Stimulated activated CD8-positive, alpha-beta memory T cell treated with anti-CD3 and anti-CD28 coated beads, Interleukin-2, amount 100 ng/mL, for 1 hour (primary cell): ENCODE data around the gene RPL10A.
A peak's percentile ranks its signal among the peaks of the same experiment; 100 is the strongest.

Experiments used
- DNase-seq, 2 donors: peaks; one replicate each; pipeline ENCODE4 v3.0.0-alpha.2; 2020; ENCODE audit warnings: low read depth in 2 of 2

The RPL10A gene

DNA sequence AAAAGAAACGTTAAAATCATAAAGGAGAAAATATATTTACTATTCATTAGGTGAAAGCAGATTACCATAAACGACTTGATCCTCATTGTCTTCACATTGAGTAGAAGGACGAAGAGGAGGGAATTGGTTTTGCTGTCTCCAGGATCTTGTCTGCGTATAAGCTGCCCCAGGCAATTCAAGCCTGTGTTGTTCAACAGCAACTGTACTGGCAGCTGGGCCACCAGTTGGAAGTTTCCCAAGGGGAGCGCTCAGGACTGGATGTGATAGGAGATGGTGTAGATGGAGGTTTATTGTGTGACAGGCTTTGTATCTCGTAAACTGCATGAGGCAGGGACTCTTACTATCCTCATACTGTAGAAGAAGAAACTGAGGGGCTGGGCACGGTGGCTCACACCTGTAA lies 20.0 kb upstream of the RPL10A start:
- no peak for DNase-seq

DNA sequence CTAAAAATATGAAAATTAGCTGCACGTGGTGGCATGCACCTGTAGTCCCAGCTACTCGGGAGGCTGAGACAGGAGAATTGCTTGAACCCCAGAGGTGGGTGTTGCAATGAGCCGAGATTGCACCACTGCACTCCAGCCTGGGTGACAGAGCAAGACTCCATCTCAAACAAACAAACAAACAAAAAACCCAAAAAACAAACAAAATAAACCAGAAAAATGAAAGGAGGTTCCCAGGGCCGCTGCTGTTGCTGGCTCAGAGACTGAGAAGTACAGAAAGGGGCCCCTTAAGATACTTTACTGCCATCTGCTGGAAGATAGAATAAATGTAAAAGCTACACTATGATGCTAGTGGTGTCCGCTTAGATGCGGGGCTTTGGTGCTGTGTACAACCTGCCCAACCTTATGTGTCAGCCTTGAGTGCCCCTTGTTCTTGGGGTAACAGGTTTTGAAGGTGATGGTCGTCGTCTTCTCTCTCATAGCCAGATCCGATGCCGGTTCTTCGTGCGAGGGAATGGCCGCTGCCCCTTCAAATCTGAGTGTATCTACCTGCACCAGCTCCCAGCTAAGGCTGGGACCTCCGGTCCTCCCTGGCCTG lies 18.8 kb upstream of the RPL10A start:
- no peak for DNase-seq

DNA sequence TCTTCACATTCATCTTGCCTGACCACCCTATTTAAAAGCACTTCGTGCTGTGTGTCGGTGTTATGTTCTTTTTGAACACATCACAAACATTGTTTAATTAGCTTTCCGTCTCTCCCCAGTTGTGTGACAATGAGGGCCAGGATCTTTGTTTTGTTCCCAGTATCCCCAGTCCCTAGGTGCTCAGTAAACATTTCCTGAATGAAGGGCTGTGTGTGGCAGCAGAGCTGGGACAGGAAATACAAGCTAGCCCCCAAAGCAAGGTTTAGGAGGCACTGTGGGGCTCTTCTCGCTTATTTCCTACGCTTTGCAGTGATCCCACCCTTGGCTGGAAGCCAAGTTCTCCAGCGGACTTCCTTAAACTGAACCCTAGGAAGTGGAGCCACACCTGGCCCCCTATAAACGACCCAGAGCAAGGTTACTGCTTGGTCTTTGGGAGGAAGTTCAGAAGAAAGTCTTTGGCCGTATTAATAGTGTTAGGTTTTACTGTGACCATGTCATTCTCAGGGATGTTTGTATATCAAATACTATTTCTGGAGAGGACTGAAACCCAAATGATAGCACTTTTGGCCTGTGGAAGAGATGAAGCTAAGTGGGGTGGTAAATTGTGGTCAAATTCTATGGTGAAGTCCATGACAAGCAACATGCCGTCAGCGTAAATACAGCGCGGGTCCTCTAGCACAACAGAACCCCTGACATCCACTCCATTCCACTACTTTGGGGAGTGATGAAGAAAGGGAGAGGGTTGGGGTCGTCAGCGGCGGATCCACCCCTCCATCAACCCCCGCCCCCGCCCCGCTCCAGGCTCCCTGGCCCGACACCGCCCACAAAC lies 16.6 kb upstream of the RPL10A start:
- DNase-seq: no peak

DNA sequence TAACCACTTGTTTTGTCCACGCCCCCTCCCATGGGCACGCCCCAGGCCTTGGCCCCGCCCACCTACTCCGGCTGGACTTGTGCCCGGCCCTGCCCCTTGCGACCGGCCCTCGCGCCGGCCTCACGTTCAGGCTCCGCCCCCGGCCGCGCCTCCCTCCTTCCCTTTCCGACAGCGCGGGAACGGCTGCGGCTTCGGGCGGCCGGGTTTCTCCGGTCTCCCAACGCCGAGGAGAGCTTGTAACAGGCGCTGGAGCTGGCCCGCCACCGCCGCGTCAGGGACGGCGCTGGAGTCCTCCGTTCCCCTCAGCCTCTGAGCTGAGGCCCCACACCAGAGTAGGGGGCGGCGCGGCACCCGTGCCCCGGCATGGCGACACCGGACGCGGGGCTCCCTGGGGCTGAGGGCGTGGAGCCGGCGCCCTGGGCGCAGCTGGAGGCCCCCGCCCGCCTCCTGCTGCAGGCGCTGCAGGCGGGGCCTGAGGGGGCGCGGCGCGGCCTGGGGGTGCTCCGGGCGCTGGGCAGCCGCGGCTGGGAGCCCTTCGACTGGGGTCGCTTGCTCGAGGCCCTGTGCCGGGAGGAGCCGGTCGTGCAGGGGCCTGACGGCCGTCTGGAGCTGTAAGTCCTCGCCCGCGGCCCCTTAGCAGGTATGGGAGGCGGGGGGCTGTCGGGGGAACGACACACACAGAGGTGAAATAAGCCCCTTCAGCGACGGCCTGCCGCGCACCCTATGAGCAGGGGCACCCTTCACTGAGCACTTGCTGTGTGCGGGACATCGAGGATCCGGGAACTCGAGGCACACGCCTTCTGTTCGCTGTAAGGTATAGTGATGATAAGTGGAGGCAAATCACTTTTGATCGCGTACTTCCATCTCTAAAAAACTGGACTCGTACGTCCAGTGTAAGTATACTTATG lies 15.8 kb upstream of the RPL10A start, which contains the start of gene FANCE:
Gene FANCE (plus strand): TSS at position 156 of the 908 bp plus-strand sequence. CDS start 208 bp downstream, at position 364.
- peak; percentile 78 to 81 for DNase-seq

DNA sequence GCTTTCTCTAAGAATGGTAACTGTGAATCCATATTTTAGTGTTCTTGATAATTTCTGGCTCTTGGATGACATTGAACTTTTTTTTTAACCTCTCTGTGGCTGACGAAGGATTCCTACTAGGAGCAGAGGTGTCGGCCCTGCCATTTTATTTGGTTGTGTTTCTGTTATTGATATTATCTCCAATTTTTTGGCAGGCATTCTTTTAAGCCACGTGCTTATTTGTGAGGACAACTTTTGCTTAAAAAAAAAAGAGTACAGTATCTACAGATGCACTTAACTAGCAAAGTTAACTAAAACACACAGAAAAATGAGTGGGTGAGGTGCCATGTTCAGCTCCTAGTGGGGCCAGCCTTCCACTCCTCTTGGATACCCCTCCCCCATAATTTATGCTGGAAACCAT lies 15.0 kb upstream of the RPL10A start:
- no peak for DNase-seq

DNA sequence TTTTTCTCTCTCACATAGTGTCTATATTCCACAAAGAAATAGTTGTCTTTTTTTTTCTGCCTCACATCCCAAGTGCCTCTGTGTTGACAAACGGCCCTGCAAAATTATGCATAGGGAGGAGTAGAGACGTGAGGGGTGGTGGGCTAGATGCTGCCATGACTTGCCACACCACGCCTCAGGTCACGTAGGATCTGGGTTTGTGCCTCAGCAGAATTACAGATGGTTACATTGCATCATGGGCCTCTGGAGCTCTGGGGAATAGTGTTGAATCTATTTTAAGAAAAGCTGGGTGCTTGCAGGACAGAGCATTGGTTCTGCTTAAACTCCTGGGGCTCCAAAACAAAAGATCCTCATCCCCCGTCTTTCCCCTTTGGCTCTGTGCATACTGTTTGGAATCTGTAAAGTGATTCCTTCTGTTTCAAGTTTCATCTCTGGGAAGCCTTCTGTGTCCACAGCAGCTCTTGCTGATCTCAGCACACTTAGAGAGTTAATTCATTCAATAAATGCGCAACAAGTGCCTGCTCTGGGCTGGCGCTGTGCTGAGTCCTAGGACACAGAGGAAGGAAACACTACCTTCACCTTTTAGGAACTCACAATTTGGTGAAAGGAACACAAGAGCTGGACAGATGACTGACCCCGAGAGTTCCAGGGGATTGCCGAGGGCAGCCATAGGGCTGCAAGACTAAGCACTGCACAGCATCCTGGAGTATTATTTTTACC lies 13.7 kb upstream of the RPL10A start:
- DNase-seq: no peak

DNA sequence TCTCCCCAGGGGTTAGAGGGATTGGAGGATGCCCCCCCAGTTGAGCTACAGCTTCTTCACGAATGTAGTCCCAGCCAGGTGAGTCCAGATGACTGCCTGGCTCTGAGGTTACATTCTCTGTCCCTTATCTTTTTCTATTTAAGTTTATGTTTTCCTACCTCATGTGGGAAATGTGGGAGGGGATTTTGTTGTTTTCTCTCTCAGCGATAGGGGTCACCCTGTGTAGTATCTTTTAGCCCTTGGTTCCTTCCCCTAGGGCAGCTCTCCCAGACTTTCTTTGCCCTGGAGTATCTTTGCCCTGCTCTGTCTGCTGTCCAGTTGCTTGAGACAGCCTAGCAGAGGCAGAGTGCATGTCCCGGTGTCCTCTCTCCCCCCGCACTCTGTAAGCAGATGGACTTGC lies 10.3 kb upstream of the RPL10A start:
- no peak for DNase-seq

DNA sequence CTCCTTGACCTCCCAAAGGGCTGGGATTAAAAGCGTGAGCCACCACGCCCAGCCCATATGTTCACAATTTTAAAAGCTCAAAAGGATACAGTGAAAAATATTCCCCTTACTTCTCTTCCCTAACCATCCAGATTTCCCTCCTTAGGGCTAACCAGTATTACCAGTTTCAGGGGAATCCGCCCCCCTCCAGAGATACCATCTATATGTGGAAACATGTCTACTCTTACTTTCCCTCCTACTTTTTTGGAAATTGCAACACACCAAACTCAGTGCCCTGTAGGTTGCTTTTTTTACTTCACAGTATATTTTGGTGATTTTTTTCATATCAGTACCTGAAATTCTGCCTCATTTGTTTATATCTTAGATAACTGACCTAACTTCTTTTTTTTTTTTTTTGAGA lies 6.9 kb upstream of the RPL10A start:
- DNase-seq: no peak

DNA sequence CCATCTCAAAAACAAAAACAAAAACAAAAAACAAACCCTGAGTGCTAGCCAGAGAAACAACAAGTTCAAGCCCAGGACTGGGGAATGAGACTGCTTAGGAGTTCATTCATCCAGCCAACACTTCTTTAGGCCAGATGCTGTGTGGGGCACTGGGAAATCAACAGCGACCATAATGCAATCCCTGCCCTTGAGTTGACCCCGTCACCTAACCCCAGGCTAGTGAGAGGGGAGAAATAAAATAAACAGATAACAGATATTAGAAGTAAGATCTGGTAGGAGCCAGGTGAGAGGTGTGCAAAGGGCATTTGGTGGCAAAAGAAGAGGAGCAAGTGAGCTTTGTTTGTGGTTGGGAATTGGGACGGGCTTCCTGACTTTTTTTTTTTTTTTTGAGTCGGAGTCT lies 4.9 kb upstream of the RPL10A start:
- no peak for DNase-seq

DNA sequence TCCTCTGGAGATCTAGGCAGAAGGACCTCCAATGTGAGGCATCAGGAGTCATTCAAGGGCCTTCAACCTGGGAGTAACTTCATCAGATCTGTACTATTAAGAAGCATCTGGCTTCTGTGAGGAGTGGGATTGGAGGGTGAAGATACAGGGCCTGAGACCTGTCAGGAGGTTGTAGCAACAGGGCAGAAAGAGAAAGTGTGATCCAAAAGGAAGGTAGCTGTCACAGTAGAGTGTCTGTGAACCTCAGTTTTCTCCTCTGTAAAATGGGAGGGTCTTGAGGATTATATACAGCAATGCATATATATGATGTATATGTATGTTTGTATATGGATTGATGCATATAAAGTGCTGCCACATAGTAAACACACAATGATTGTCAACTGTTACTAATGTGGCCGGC lies 2.6 kb upstream of the RPL10A start:
- DNase-seq: no peak

DNA sequence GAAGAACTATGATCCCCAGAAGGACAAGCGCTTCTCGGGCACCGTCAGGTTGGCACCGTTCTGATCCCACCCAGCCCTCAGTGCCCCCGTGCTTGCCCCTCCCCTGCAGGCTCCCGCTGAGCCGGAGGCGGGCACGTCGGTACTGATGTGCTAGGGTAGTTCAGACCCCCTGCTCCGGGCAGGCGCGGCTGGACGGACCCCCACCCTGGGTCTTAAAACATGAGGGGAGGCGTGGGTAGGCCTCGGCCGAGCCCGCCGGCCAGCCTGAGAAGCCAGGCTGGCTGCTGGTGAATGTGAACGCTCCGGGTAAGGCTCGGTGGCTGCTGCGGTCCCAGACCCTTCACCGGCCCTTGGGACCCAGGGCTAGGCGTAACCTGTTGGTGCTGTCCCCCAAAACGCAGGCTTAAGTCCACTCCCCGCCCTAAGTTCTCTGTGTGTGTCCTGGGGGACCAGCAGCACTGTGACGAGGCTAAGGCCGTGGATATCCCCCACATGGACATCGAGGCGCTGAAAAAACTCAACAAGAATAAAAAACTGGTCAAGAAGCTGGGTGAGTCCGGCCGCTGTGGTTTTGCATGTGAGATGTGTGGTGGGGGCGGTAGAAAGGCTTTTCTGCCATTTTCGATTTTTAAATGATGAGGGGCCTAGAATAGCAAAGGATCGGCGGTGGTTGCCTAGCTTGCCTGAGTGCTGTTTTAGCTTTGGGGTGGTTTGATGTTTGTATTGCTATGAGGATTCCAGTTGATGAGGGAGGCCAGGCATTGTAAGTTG lies 964 bp downstream of the RPL10A start:
- DNase-seq: no peak

DNA sequence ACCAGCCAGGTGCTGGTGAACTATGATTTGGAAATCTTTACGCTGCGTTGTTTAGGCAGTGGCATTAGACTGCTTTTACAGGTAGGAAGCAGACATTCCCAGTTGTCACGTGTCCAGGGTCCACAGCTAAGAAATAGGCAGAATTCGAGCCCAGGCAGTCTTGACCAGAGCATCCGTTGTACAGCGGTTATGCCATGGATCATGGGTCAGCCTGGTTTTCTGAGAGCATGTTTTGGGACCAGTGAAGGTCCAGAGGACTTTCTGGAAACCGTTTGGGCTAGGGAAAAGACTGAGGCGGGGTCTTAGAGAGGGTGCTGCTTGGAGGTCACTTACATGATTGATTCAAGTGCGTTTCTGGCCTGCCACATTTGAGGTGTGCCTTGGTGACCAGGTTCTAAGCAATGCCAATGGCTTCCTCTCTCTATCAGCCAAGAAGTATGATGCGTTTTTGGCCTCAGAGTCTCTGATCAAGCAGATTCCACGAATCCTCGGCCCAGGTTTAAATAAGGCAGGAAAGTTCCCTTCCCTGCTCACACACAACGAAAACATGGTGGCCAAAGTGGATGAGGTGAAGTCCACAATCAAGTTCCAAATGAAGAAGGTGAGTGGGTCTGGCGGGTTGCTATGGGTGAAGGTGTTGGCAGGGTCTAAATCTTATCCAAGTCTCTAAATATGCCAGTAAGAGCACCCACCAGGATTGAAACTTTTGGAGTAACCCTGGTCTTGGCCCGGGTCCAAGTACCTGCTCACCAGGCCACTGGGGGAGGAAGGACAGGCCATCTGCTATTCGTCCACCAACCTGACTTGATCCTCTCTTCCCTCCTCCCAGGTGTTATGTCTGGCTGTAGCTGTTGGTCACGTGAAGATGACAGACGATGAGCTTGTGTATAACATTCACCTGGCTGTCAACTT lies 1.8 kb downstream of the RPL10A start:
- no peak for DNase-seq

DNA sequence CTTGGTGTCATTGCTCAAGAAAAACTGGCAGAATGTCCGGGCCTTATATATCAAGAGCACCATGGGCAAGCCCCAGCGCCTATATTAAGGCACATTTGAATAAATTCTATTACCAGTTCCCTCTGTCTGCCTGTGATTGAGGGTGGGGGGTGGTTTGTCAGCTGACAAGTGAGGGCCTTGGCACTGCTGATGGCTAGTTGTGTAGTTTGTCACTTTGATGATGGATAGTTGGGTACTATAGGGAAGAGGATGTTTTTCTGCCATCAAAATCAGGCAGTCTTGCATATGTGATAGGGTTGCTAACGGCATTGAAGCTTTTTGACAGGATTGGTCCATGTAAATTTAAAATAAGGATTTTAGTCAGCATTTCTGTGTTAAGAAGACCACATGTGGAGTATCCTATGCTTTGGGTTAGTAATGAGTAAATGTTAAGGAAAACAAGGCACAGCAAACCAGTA lies 2.5 kb downstream of the RPL10A start:
- no peak for DNase-seq

DNA sequence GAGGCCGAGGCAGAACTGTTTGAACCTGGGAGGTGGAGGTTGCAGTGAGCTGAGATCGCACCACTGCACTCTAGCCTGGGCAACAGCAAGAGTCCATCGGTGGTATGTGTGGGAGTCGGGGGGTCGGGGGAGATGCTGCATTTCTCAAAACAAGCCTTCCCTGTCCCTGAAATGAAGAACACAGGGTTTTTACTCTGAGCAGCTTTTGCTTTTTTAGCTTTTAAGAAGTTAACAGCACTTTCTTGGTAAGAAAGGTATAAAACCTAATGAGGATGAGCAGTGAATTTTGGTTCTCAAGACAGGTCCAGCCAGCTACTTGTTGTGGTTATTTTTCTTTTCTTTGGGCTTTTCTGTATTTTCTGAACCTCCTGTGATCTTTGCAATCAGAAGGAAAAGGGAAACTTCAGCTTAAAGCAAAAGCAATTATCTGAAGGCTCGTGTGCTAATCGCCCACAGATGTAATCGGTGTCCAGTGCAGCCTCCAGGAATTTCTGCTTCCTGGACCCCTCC lies 3.7 kb downstream of the RPL10A start:
- no peak for DNase-seq

DNA sequence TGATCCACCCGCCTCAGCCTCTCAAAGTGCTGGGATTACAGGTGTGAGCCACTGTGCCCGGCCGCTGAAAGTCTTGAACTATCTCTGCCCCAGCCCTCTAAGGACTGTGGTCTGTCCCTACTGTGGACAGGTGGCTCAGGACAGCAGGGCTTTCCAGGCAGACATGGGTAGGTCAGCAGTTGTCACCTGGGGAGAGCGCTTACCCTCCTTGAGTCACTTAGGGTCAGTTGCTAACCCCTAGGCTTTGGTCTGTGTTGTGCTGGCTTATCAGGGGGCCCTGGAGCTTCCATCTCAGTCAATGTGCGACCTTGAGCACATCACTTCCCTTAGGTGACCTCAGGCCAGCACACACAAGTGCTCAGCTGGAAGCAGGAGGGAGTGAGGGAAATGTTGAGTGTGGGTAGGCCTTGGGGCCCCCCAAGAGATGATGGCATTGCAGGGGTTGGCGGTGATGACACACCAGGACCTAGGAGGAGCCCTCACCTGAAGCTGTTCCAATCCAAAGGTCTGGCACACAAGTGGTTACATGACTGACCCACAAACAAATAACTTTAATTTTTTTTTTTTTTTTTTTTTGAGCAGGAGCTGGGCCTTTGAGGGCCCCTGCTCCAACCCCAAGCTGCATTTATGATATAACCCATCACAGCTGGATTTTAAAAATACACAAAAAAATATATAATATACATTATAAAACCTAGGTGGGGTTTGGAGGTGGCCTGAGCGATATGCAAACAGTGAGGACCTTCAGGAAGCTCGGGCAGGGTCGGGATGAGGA lies 5.1 kb downstream of the RPL10A start:
- no peak for DNase-seq

DNA sequence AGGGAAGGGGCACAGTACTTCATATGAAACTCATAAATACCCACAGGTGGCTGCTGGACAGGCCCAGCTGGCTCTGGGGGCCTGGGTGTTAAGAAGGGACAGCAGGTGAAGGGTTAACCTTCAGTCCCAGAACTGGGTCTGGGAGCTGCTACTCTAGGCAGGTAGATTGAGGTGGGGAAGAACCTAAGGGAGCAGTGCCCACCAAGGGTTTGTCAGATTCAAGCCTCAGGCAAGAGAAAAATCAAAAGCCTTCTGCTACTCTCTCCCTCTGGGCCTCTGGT lies 5.6 kb downstream of the RPL10A start:
- DNase-seq: no peak

DNA sequence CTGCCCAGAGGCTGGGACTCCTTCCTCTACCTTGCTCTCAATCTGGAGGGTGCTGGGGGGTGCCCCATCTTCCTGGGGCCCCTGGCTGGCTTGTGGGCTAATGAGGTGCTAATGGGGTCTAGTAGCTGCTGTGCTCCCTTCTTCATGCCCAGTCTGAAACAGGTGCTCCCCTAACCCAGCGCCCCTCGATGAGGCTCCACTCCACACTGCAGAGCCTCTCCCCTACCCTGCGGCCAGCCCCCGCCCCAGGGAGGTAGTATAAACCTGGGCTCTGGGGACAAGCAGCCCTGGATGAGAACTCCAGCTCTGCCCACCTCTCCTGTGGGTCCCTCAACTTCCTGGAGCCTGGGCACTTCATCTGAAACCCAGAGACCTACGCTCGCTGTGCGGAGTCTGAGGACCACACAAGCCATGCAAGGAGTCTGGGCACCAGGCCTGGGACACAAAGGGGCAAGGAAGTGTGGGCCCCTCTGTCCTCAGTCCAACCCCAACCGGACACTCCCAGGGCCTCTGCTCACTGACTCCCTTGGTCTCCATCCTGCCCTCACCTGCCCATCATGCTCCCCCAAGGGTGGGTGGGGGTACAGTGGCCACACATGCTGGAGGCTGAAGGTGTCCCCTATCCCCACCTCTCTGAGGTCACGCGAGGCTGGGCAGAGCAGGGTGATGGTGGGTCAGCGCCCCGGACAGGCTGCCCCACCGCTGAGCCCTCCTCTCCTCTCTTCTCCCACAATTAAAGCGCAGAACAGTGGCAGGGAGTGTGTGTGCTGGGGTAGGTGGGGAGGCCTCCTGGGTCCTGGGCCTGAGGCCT lies 6.1 kb downstream of the RPL10A start:
- DNase-seq: no peak

DNA sequence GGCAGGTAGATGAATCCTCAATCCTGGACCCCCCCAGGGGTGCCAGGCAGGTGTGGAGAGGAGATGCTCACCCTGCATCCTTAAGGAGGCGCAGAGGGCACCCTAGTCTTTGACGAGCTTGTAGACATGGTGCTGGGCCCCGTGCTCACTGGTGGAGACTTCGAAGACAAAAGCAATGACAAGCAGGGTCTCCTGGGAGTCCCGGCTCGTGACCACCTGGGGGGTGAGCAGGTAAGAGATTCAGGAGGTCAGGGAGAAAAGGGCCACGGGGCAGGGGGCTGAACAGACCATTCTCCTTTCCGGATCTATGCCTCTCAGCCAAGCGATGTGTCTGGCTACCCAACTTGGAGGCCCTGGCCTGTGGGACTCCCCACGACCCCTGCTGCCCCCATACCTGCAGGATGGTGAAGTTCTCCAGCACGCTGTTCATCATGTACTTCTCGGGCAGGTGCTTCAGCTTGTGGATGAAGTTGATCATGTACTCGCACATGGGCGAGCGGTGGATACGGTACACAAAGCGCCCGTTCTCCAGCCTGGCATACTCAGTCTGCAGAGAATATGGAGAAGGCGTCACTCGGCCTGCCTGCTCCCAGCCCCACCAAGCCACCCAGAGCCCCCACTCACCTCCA lies 6.9 kb downstream of the RPL10A start:
- no peak for DNase-seq
